ENCODE measurements around the gene NR6A1. TPM values are rescaled to one million over a fixed set of nuclear protein-coding genes. Genes with fewer than 3 reads are reported as not detected.

Gene NR6A1
- total and polyA plus RNA-seq, 10 donors, result 0.14 to 3.7 (median 1.9) TPM

- Histone ChIP-seq H3K27ac (no peak overlapping the region), H3K27me3 (replicated peaks in 1 of 7) (no peaks in the 10 kb centered on the region), H3K4me3 (no peak overlapping the region), H3K4me1 (peaks cover 0 to 8% (median 0%) of the 10 kb centered on the region in 6 donors), H3K9me3 (no peaks in the 10 kb centered on the region), H3K36me3 (no peaks in the 10 kb centered on the region)
- WGBS, 5 donors, result 54 to 96% (median 68%) methylated on average over 5 of the region's 5 CpGs
- DNase-seq, result no peak
- TF ChIP-seq CTCF (IDR thresholded peaks at IDR 0.05 in 8 of 11, conservative IDR thresholded peaks at IDR 0.05 in 3 of 11), result no peak
- no peak for TF ChIP-seq POLR2AphosphoS5 (IDR thresholded peaks at IDR 0.05)
- no peak for TF ChIP-seq POLR2A (IDR thresholded peaks at IDR 0.05)
- intact Hi-C loops (cut with DNase I; ENCODE audit: low total_unique reads), result no loop called here
Observed at GRCh38 chr9:124685217-124685616, 85.9 kb downstream of the NR6A1 start.

GRCh38 chr9:124684169-124684568 is 86.9 kb downstream of the NR6A1 start:
- H3K4me3 ChIP-seq, result no peak overlapping the region
- intact Hi-C loops (cut with DNase I; ENCODE audit: low total_unique reads), result no loop called here
- H3K27me3 ChIP-seq (replicated peaks in 1 of 7), result no peaks in the 10 kb centered on the region
- H3K9me3 ChIP-seq, result no peaks in the 10 kb centered on the region
- H3K4me1 ChIP-seq, result peaks cover 0 to 8% (median 0%) of the 10 kb centered on the region in 6 donors
- H3K36me3 ChIP-seq, result no peaks in the 10 kb centered on the region
- TF ChIP-seq POLR2A (IDR thresholded peaks at IDR 0.05), result no peak
- TF ChIP-seq POLR2AphosphoS5 (IDR thresholded peaks at IDR 0.05), result no peak
- no peak for TF ChIP-seq CTCF (IDR thresholded peaks at IDR 0.05 in 8 of 11, conservative IDR thresholded peaks at IDR 0.05 in 3 of 11)
- DNase-seq, result no peak
- H3K27ac ChIP-seq, result no peak overlapping the region
- WGBS, 5 donors, result 64 to 100% (median 94%) methylated on average over 1 of the region's 1 CpG

- intact Hi-C loops (cut with DNase I; ENCODE audit: low total_unique reads), result no loop called here
- WGBS, 5 donors, result 92 to 98% (median 93%) methylated on average over 3 of the region's 3 CpGs
- Histone ChIP-seq H3K9me3 (no peaks in the 10 kb centered on the region), H3K27ac (no peak overlapping the region), H3K36me3 (no peaks in the 10 kb centered on the region), H3K27me3 (replicated peaks in 1 of 7) (no peaks in the 10 kb centered on the region), H3K4me1 (peaks cover 0 to 8% (median 0%) of the 10 kb centered on the region in 6 donors), H3K4me3 (no peak overlapping the region)
- TF ChIP-seq POLR2A (IDR thresholded peaks at IDR 0.05) (no peak), CTCF (IDR thresholded peaks at IDR 0.05 in 8 of 11, conservative IDR thresholded peaks at IDR 0.05 in 3 of 11) (no peak), POLR2AphosphoS5 (IDR thresholded peaks at IDR 0.05) (no peak)
- no peak for DNase-seq
Observed at GRCh38 chr9:124683043-124683442, 88.1 kb downstream of the NR6A1 start.

DNA sequence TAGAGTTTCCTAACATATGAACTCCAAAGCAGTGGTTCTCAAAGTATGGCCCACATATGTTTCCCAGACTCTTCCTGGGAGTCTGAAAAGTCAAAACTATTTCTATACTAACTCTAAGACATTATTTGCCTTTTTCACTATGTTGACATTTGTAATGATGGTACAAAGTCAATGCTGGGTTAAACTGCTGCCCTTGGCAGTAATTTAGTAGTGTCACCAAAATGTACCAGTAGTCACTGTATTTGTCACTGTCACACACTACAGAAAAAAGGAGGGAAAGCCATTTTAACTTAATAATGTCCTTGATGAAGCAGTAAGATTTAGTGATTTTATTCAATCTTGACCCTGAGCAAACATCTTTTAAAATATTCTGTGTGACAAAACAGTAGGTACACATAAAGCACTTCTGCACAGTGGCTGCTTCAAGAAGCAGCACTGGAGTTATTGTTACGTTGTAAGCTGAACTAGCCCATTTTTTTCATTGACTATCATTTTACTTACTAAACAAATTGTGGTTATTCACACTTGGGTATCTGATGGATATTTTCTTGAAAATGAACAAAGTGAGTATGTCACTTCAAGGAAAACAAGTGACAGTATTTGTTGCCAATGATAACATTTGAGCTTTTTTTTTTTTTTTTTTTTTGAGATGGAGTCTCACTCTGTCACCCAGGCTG is 90.3 kb downstream of the NR6A1 start:
- H3K36me3 ChIP-seq, result no peaks in the 10 kb centered on the region
- H3K27me3 ChIP-seq (replicated peaks in 1 of 7), result no peaks in the 10 kb centered on the region
- H3K9me3 ChIP-seq, result no peaks in the 10 kb centered on the region
- H3K4me1 ChIP-seq, result no peaks in the 10 kb centered on the region
- no peak for DNase-seq
- 88 to 97% (median 90%) methylated on average over 1 of the region's 1 CpG for WGBS, 5 donors
- intact Hi-C loops (cut with DNase I; ENCODE audit: low total_unique reads), result no loop called here
- no peak overlapping the region for H3K27ac ChIP-seq
- TF ChIP-seq CTCF (IDR thresholded peaks at IDR 0.05 in 8 of 11, conservative IDR thresholded peaks at IDR 0.05 in 3 of 11) (no peak), POLR2AphosphoS5 (IDR thresholded peaks at IDR 0.05) (no peak), POLR2A (IDR thresholded peaks at IDR 0.05) (no peak)
- H3K4me3 ChIP-seq, result no peak overlapping the region
